SJCRH30 (cell line): ENCODE data around the gene RHBDF2. TPM values are rescaled to one million over a fixed set of nuclear protein-coding genes. Genes with fewer than 3 reads are reported as not detected.

ENCODE experiments used
- DNase-seq, 2 experiments: peaks; one replicate each; pipeline ENCODE4 v3.0.0-alpha.2; 2015 to 2020
- H3K27ac ChIP-seq: fragments of 250-450 bp; sonication (Bioruptor Pico); 2 replicates; pipeline ENCODE4 v1.5.1; 2020; ENCODE audit warnings: mild to moderate bottlenecking, moderate library complexity
- H3K27me3 ChIP-seq: fragments of 250-450 bp; sonication (Bioruptor Pico); 2 replicates; pipeline ENCODE4 v1.5.1; 2020; ENCODE audit warnings: mild to moderate bottlenecking, moderate library complexity
- H3K36me3 ChIP-seq: fragments of 250-450 bp; sonication (Bioruptor Pico); 2 replicates; pipeline ENCODE4 v1.5.1; 2020; ENCODE audit warnings: mild to moderate bottlenecking, moderate library complexity
- H3K4me1 ChIP-seq: fragments of 250-450 bp; sonication (Bioruptor Pico); 2 replicates; pipeline ENCODE4 v1.5.1; 2020; ENCODE audit warnings: mild to moderate bottlenecking, moderate library complexity
- H3K4me3 ChIP-seq: fragments of 250-450 bp; sonication (Bioruptor Pico); 2 replicates; pipeline ENCODE4 v1.5.1; 2020; ENCODE audit warnings: mild to moderate bottlenecking, moderate library complexity
- H3K9me3 ChIP-seq: fragments of 250-450 bp; sonication (Bioruptor Pico); replicated peaks from 2 replicates; pipeline ENCODE4 v1.5.1; 2020; ENCODE audit warnings: mild to moderate bottlenecking, moderate library complexity
- total RNA-seq: library from RNA; depleted of rRNA; stranded (reverse); fragments of >200 nt; shearing (Covaris generic); gene quantifications from 2 replicates; pipeline ENCODE4 v1.2.3, GENCODE V29; 2014

Gene RHBDF2
- total RNA-seq, 1 experiment from 2014 or later, result 2.5 TPM

- H3K9me3 ChIP-seq, result no peaks in the 10 kb centered on the region
- no peaks in the 10 kb centered on the region for H3K36me3 ChIP-seq
- DNase-seq, result no peak
- peaks cover 3% of the 10 kb centered on the region; the same call in 1 of the 2 replicates for H3K27me3 ChIP-seq
- H3K4me3 ChIP-seq, result no peak overlapping the region
- no peaks in the 10 kb centered on the region for H3K4me1 ChIP-seq
- no peak overlapping the region for H3K27ac ChIP-seq
Measured at GRCh38 chr17:76474894-76475293, 26.3 kb downstream of the RHBDF2 start.

- no peaks in the 10 kb centered on the region for H3K9me3 ChIP-seq
- no peaks in the 10 kb centered on the region for H3K36me3 ChIP-seq
Measured at GRCh38 chr17:76474238-76474637, 27.0 kb downstream of the RHBDF2 start.

GRCh38 chr17:76473541-76473985 is 27.7 kb downstream of the RHBDF2 start:
- H3K9me3 ChIP-seq, result no peaks in the 10 kb centered on the region
- H3K27me3 ChIP-seq, result peaks cover 3% of the 10 kb centered on the region; the same call in 1 of the 2 replicates
- peak in 1 of 2 experiments; percentile 42 for DNase-seq

More at GRCh38 chr17:76474238-76474637, 27.0 kb downstream of the RHBDF2 start:
- DNase-seq, result no peak
- peaks cover 3% of the 10 kb centered on the region; the same call in 1 of the 2 replicates for H3K27me3 ChIP-seq
- H3K27ac ChIP-seq, result no peak overlapping the region
- no peak overlapping the region for H3K4me3 ChIP-seq
- H3K4me1 ChIP-seq, result no peaks in the 10 kb centered on the region

GRCh38 chr17:76472726-76473125 is 28.5 kb downstream of the RHBDF2 start:
- Histone ChIP-seq H3K4me1 (peaks cover 6% of the 10 kb centered on the region), H3K36me3 (no peaks in the 10 kb centered on the region), H3K27me3 (peaks cover 8% of the 10 kb centered on the region; the same call in 1 of the 2 replicates), H3K9me3 (no peaks in the 10 kb centered on the region), H3K4me3 (no peak overlapping the region), H3K27ac (no peak overlapping the region)
- DNase-seq, result no peak

More at GRCh38 chr17:76473541-76473985, 27.7 kb downstream of the RHBDF2 start:
- Histone ChIP-seq H3K4me3 (no peak overlapping the region), H3K36me3 (no peaks in the 10 kb centered on the region), H3K27ac (no peak overlapping the region), H3K4me1 (no peaks in the 10 kb centered on the region)

- H3K4me3 ChIP-seq, result no peak overlapping the region
- no peak for DNase-seq
- peaks cover 11% of the 10 kb centered on the region for H3K4me1 ChIP-seq
- H3K27ac ChIP-seq, result no peak overlapping the region
- H3K27me3 ChIP-seq, result peaks cover 8% of the 10 kb centered on the region; the same call in 1 of the 2 replicates
- no peaks in the 10 kb centered on the region for H3K9me3 ChIP-seq
- H3K36me3 ChIP-seq, result no peaks in the 10 kb centered on the region
Measured at GRCh38 chr17:76472258-76472645, 29.0 kb downstream of the RHBDF2 start.

GRCh38 chr17:76471498-76472257 is 29.5 kb downstream of the RHBDF2 start:
- Histone ChIP-seq H3K9me3 (no peaks in the 10 kb centered on the region), H3K27ac (no peak overlapping the region), H3K36me3 (no peaks in the 10 kb centered on the region), H3K4me1 (peaks cover 17% of the 10 kb centered on the region), H3K4me3 (no peak overlapping the region), H3K27me3 (peaks cover 8% of the 10 kb centered on the region; the same call in 1 of the 2 replicates)
- DNase-seq, result no peak

GRCh38 chr17:76469991-76470739 is 31.1 kb downstream of the RHBDF2 start:
- Histone ChIP-seq H3K27me3 (peaks cover 8% of the 10 kb centered on the region; the same call in 1 of the 2 replicates), H3K4me1 (peaks cover 23% of the 10 kb centered on the region), H3K36me3 (no peaks in the 10 kb centered on the region), H3K4me3 (no peak overlapping the region), H3K9me3 (no peaks in the 10 kb centered on the region), H3K27ac (no peak overlapping the region)
- no peak for DNase-seq

- Histone ChIP-seq H3K27me3 (peaks cover 8% of the 10 kb centered on the region; the same call in 1 of the 2 replicates), H3K4me3 (no peak overlapping the region), H3K27ac (no peak overlapping the region), H3K4me1 (peaks cover 23% of the 10 kb centered on the region), H3K9me3 (no peaks in the 10 kb centered on the region), H3K36me3 (no peaks in the 10 kb centered on the region)
- no peak for DNase-seq
Measured at GRCh38 chr17:76469076-76469990, 31.9 kb downstream of the RHBDF2 start.

GRCh38 chr17:76468634-76469010 is 32.6 kb downstream of the RHBDF2 start:
- Histone ChIP-seq H3K4me3 (no peak overlapping the region), H3K27me3 (peaks cover 8% of the 10 kb centered on the region; the same call in 1 of the 2 replicates), H3K27ac (no peak overlapping the region), H3K4me1 (peaks cover 23% of the 10 kb centered on the region), H3K36me3 (no peaks in the 10 kb centered on the region), H3K9me3 (no peaks in the 10 kb centered on the region)
- no peak for DNase-seq

- no peak for DNase-seq
- no peaks in the 10 kb centered on the region for H3K36me3 ChIP-seq
- H3K27ac ChIP-seq, result no peak overlapping the region
- H3K4me1 ChIP-seq, result peaks cover 23% of the 10 kb centered on the region
- peaks cover 8% of the 10 kb centered on the region; the same call in 1 of the 2 replicates for H3K27me3 ChIP-seq
- H3K9me3 ChIP-seq, result no peaks in the 10 kb centered on the region
- no peak overlapping the region for H3K4me3 ChIP-seq
Measured at GRCh38 chr17:76467809-76468633, 33.2 kb downstream of the RHBDF2 start.

- no peaks in the 10 kb centered on the region for H3K9me3 ChIP-seq
- peak; percentile 88 for DNase-seq
- H3K27ac ChIP-seq, result no peak within 1 kb of the TSS
- peaks cover 8% of the 10 kb centered on the region; the same call in 1 of the 2 replicates for H3K27me3 ChIP-seq
- H3K36me3 ChIP-seq, result no peaks in the 10 kb centered on the region
- peaks cover 23% of the 10 kb centered on the region for H3K4me1 ChIP-seq
- H3K4me3 ChIP-seq, result no peak within 1 kb of the TSS
Measured at GRCh38 chr17:76467366-76467765, 33.9 kb downstream of the RHBDF2 start, which contains the start of gene AANAT. AANAT (plus strand) TSS chr17:76467603; CDS start chr17:76468747, 1,144 bp downstream.

GRCh38 chr17:76466775-76467130 is 34.5 kb downstream of the RHBDF2 start:
- Histone ChIP-seq H3K9me3 (no peaks in the 10 kb centered on the region), H3K27ac (no peak overlapping the region), H3K4me1 (peaks cover 23% of the 10 kb centered on the region), H3K27me3 (peaks cover 12% of the 10 kb centered on the region), H3K4me3 (no peak overlapping the region), H3K36me3 (no peaks in the 10 kb centered on the region)
- DNase-seq, result no peak

GRCh38 chr17:76462556-76463290 is 38.5 kb downstream of the RHBDF2 start:
- H3K36me3 ChIP-seq, result no peaks in the 10 kb centered on the region
- peaks cover 17% of the 10 kb centered on the region for H3K4me1 ChIP-seq
- DNase-seq, result no peak
- no peak overlapping the region for H3K4me3 ChIP-seq
- H3K9me3 ChIP-seq, result no peaks in the 10 kb centered on the region
- peaks cover 6% of the 10 kb centered on the region for H3K27me3 ChIP-seq
- no peak overlapping the region for H3K27ac ChIP-seq
